Activated CD4-positive, alpha-beta T cell treated with anti-CD3 and anti-CD28 coated beads for 36 hours (primary cell): Measurements from ENCODE around the gene OR4N5. TPM values are rescaled to one million over a fixed set of nuclear protein-coding genes. Genes with fewer than 3 reads are reported as not detected.

Experiments
- total RNA-seq, 2 experiments: library from RNA; stranded (reverse); gene quantifications; one replicate each; pipeline ENCODE4 v1.2.3, GENCODE V29; 2021

The OR4N5 gene
- total RNA-seq, 2 experiments from 2014 or later, result not detected

Other genes with a start within 250 kb of the OR4N5 start
- not detected for gene OR4K5, start 218.2 kb upstream of the OR4N5 start, total RNA-seq
- gene OR4K1, start 207.9 kb upstream of the OR4N5 start, total RNA-seq, result not detected
- gene OR4K15, start 163.2 kb upstream of the OR4N5 start, total RNA-seq, result not detected
- not detected for gene OR4Q2, start 136.7 kb upstream of the OR4N5 start, total RNA-seq
- gene OR4K14, start 119.5 kb upstream of the OR4N5 start, total RNA-seq, result not detected
- not detected for gene OR4K13, start 102.8 kb upstream of the OR4N5 start, total RNA-seq
- not detected for gene OR4L1, start 78.8 kb upstream of the OR4N5 start, total RNA-seq
- not detected for gene OR4K17, start 28.1 kb upstream of the OR4N5 start, total RNA-seq
- gene OR11G2, start 52.1 kb downstream of the OR4N5 start, total RNA-seq, result not detected
- gene OR11H6, start 84.9 kb downstream of the OR4N5 start, total RNA-seq, result not detected
- gene OR11H7, start 90.2 kb downstream of the OR4N5 start, total RNA-seq, result not detected
- not detected for gene OR11H4, start 100.5 kb downstream of the OR4N5 start, total RNA-seq
- 10 to 100 TPM; 21.6 to 23.5 TPM for gene TTC5, start 167.1 kb downstream of the OR4N5 start, total RNA-seq
- 10 to 100 TPM; 57.4 to 67.0 TPM for gene CCNB1IP1, start 194.5 kb downstream of the OR4N5 start, total RNA-seq
- gene PARP2, start 204.8 kb downstream of the OR4N5 start, total RNA-seq, result 10 to 100 TPM; 39.4 to 41.8 TPM